WTC11 (cell line): ENCODE data around the gene MCM3AP.

Experiments used
- ATF2 ChIP-seq: sonication (generic); formaldehyde crosslinking; IDR thresholded peaks from 2 replicates; pipeline ENCODE4 v1.8.1; 2022; ENCODE audit warnings: low read depth, missing genetic modification reagents, borderline replicate concordance
- ELF4 ChIP-seq: sonication (generic); formaldehyde crosslinking; IDR thresholded peaks from 2 replicates; pipeline ENCODE4 v1.8.1; 2022; ENCODE audit warnings: low read depth, mild to moderate bottlenecking, moderate library complexity, missing genetic modification reagents
- ERG ChIP-seq: fragments of 250-450 bp; sonication (Bioruptor Pico); IDR thresholded peaks from 2 replicates; pipeline ENCODE4 v1.8.0; 2021; ENCODE audit warnings: mild to moderate bottlenecking
- ESRRA ChIP-seq: sonication (generic); formaldehyde crosslinking; IDR thresholded peaks from 2 replicates; pipeline ENCODE4 v1.8.1; 2022; ENCODE audit warnings: mild to moderate bottlenecking, missing genetic modification reagents, borderline replicate concordance
- FOXJ3 ChIP-seq: sonication (generic); formaldehyde crosslinking; IDR thresholded peaks from 2 replicates; pipeline ENCODE4 v1.9.0; 2021; ENCODE audit warnings: missing genetic modification reagents, mild to moderate bottlenecking, borderline replicate concordance
- JUN ChIP-seq: sonication (generic); formaldehyde crosslinking; IDR thresholded peaks from 2 replicates; pipeline ENCODE4 v1.8.0; 2023; ENCODE audit warnings: mild to moderate bottlenecking, missing genetic modification reagents
- NR1H2 ChIP-seq: sonication (generic); formaldehyde crosslinking; IDR thresholded peaks from 2 replicates; pipeline ENCODE4 v1.9.0; 2021; ENCODE audit warnings: mild to moderate bottlenecking, moderate library complexity, missing genetic modification reagents
- RELA ChIP-seq: sonication (generic); formaldehyde crosslinking; IDR thresholded peaks from 2 replicates; pipeline ENCODE4 v1.8.1; 2022; ENCODE audit warnings: missing genetic modification reagents, mild to moderate bottlenecking, borderline replicate concordance
- TEAD4 ChIP-seq: sonication (generic); formaldehyde crosslinking; IDR thresholded peaks from 2 replicates; pipeline ENCODE4 v1.8.0; 2022; ENCODE audit warnings: mild to moderate bottlenecking, missing genetic modification reagents
- ZNF425 ChIP-seq: fragments of 250-450 bp; sonication (Bioruptor Pico); conservative IDR thresholded peaks from 2 replicates; pipeline ENCODE4 v1.9.0; 2021; ENCODE audit warnings: mild to moderate bottlenecking
- TF ChIP-seq, protein P1 (sequence below): fragments of 250-450 bp; sonication (Bioruptor Pico); IDR thresholded peaks from 2 replicates; pipeline ENCODE4 v2.1.2; 2022; ENCODE audit warnings: mild to moderate bottlenecking, moderate library complexity

- TF ChIP-seq ESRRA: no peak
- no peak for TF ChIP-seq FOXJ3 (CRISPR knock-in tag)
- no peak for TF ChIP-seq ZNF425 (CRISPR knock-in tag)
- TF ChIP-seq JUN (CRISPR knock-in tag): no peak
- no peak for TF ChIP-seq NR1H2 (CRISPR knock-in tag)
- no peak for TF ChIP-seq ATF2
- TF ChIP-seq TEAD4 (CRISPR knock-in tag): no peak
- no peak for TF ChIP-seq RELA (CRISPR knock-in tag)
- TF ChIP-seq ERG (CRISPR knock-in tag): no peak
- TF ChIP-seq ELF4 (CRISPR knock-in tag): no peak
- TF ChIP-seq, protein P1, sequence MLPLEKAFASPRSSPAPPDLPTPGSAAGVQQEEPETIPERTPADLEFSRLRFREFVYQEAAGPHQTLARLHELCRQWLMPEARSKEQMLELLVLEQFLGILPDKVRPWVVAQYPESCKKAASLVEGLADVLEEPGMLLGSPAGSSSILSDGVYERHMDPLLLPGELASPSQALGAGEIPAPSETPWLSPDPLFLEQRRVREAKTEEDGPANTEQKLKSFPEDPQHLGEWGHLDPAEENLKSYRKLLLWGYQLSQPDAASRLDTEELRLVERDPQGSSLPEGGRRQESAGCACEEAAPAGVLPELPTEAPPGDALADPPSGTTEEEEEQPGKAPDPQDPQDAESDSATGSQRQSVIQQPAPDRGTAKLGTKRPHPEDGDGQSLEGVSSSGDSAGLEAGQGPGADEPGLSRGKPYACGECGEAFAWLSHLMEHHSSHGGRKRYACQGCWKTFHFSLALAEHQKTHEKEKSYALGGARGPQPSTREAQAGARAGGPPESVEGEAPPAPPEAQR (CRISPR knock-in tag): no peak
These were observed 82.2 kb downstream of the MCM3AP start for GRCh38 chr21:46203203-46203600.
